Ovary (tissue), 9 donors: ENCODE results near the gene SLC26A4. TPM values are rescaled to one million over a fixed set of nuclear protein-coding genes. Genes with fewer than 3 reads are reported as not detected.

ENCODE experiments used
- DNase-seq, 5 donors: peaks; one replicate each; pipeline ENCODE4 v3.0.0-alpha.2; 2019 to 2020
- H3K27ac ChIP-seq, 2 donors: fragments of 200-600 bp; one replicate each; pipeline versions ENCODE4 v1.5.1 to v1.8.0; 2019 to 2022
- H3K27me3 ChIP-seq: fragments of 200-600 bp; one replicate; pipeline ENCODE4 v1.8.0; 2022
- H3K36me3 ChIP-seq: fragments of 200-600 bp; sonication (generic); one replicate; pipeline ENCODE4 v1.5.1; 2019
- H3K4me1 ChIP-seq: one replicate; pipeline ENCODE4 v1.8.1; 2013; ENCODE audit warnings: mild to moderate bottlenecking, moderate library complexity; ENCODE audit not compliant: insufficient read depth
- H3K4me3 ChIP-seq: fragments of 200-600 bp; sonication (generic); one replicate; pipeline ENCODE4 v1.5.1; 2017
- H3K9me3 ChIP-seq, 2 donors: fragments of 200-600 bp in 1 of 2; sonication (generic) in 1 of 2; one replicate each; pipeline versions ENCODE4 v1.5.1 to v1.8.1; 2013 to 2019; ENCODE audit warnings: mild to moderate bottlenecking in 1 of 2, moderate library complexity in 1 of 2
- CTCF ChIP-seq, 3 donors: fragments of 450-650 bp in 2 of 3; fragments of 200-600 bp in 1 of 3; IDR thresholded peaks; one replicate each; pipeline versions ENCODE4 v1.5.1 to v1.8.0; 2016 to 2022; ENCODE audit warnings: antibody characterized with exemption in 3 of 3, mild to moderate bottlenecking in 1 of 3
- EP300 ChIP-seq: sonication (generic); formaldehyde crosslinking; IDR thresholded peaks from one replicate; pipeline ENCODE4 v1.6.1; 2017; ENCODE audit warnings: antibody characterized with exemption
- POLR2A ChIP-seq: fragments of 450-650 bp; IDR thresholded peaks from one replicate; pipeline ENCODE4 v1.6.1; 2017; ENCODE audit warnings: antibody characterized with exemption, mild to moderate bottlenecking, moderate library complexity
- WGBS, 3 donors: extraction: QIAGEN DNeasy Blood & Tissue Kit in 1 of 3; methylation state at CpG; one replicate each; pipeline versions ENCODE4 v1.1.5 to v1.1.7; 2013 to 2017; 5-methylcytosine and 5-hydroxymethylcytosine counted together
- intact Hi-C, 4 donors: fragments of 100-400 bp; cut with DNase I; formaldehyde crosslinking; loops; one replicate each; pipeline versions ENCODE4 v1.11.0 to v1.15.1; 2022 to 2023
- polyA plus RNA-seq, 2 donors: library from polyadenylated mRNA; stranded (reverse); fragments of 200-250 nt in 1 of 2; fragments of 350-450 nt in 1 of 2; fragmentation: Illumina TruSeq in 1 of 2; extraction: RNeasy Lipid Tissue Mini Kit (QIAGEN cat#74804) in 1 of 2; gene quantifications; one replicate each; pipeline ENCODE4 v1.2.3, GENCODE V29; 2013 to 2014
- total RNA-seq, 7 donors: library from RNA; depleted of rRNA in 2 of 7; stranded (reverse); fragments of >200 nt in 2 of 7; fragmentation: NEBNext Ultra II Directional in 3 of 7; extraction: Animal tissue kit (Norgen Biotek cat#: 25700) in 3 of 7; gene quantifications; one replicate each; pipeline versions ENCODE4 v1.1.0 to v1.2.4, GENCODE V29; 2016 to 2023
- donor health status: DM: no; HTN: no; CAD: no; lungs with moderate emphysema.
- donor health status: DM: no; HTN: no; CAD: no.
- donor health status: Bipolar disorder and iron deficiency.
- donor health status: DM: yes; HTN: yes; CAD: no.
- donor health status: DM: no; HTN: no; CAD: no.
- donor health status: DM: yes; HTN: yes; CAD: no.

SLC26A4 gene
- total and polyA plus RNA-seq, 9 donors, result 0.11 to 1.3 (median 0.62) TPM

- TF ChIP-seq CTCF (IDR thresholded peaks at IDR 0.05), result no peak
- no peak for TF ChIP-seq EP300
- no peak for TF ChIP-seq POLR2A
- H3K27ac ChIP-seq, result peak overlapping the region in 1 of 2 donors; percentile 69
- intact Hi-C loops, result no loop called here
These were observed 35.8 kb downstream of the SLC26A4 start for GRCh38 chr7:107696330-107696946.

GRCh38 chr7:107697321-107698049 lies 36.9 kb downstream of the SLC26A4 start:
- WGBS, 3 donors, result 26 to 36% (median 28%) methylated on average over 7 of the region's 7 CpGs
- no peak for DNase-seq
- H3K9me3 ChIP-seq, result no peaks in the 10 kb centered on the region

More at GRCh38 chr7:107696330-107696946, 35.8 kb downstream of the SLC26A4 start:
- H3K27me3 ChIP-seq, result no peaks in the 10 kb centered on the region
- no peak for DNase-seq
- H3K9me3 ChIP-seq, result no peaks in the 10 kb centered on the region
- H3K4me1 ChIP-seq, result peaks cover 11% of the 10 kb centered on the region
- H3K4me3 ChIP-seq, result no peak overlapping the region
- H3K36me3 ChIP-seq, result no peaks in the 10 kb centered on the region
- WGBS, 3 donors, result 67 to 75% (median 73%) methylated on average over 4 of the region's 4 CpGs

GRCh38 chr7:107700570-107700969 lies 39.9 kb downstream of the SLC26A4 start:
- Histone ChIP-seq H3K36me3 (no peaks in the 10 kb centered on the region), H3K4me3 (no peak overlapping the region), H3K9me3 (no peaks in the 10 kb centered on the region), H3K4me1 (peaks cover 11% of the 10 kb centered on the region), H3K27ac (peak overlapping the region in 1 of 2 donors; percentile 8), H3K27me3 (no peaks in the 10 kb centered on the region)
- intact Hi-C loops, result no loop called here
- no peak for DNase-seq
- no peak for TF ChIP-seq CTCF (IDR thresholded peaks at IDR 0.05)
- no peak for TF ChIP-seq EP300
- TF ChIP-seq POLR2A, result no peak

More at GRCh38 chr7:107697321-107698049, 36.9 kb downstream of the SLC26A4 start:
- intact Hi-C loops, result no loop called here
- Histone ChIP-seq H3K4me1 (peaks cover 11% of the 10 kb centered on the region), H3K27ac (peak overlapping the region in 1 of 2 donors; percentile 69), H3K27me3 (no peaks in the 10 kb centered on the region), H3K4me3 (no peak overlapping the region), H3K36me3 (no peaks in the 10 kb centered on the region)
- TF ChIP-seq EP300, result no peak
- TF ChIP-seq CTCF (IDR thresholded peaks at IDR 0.05), result no peak
- TF ChIP-seq POLR2A, result no peak

GRCh38 chr7:107701191-107701590 lies 40.6 kb downstream of the SLC26A4 start:
- Histone ChIP-seq H3K4me3 (no peak overlapping the region), H3K9me3 (no peaks in the 10 kb centered on the region), H3K4me1 (peaks cover 11% of the 10 kb centered on the region), H3K27ac (peak overlapping the region in 1 of 2 donors; percentile 8), H3K36me3 (no peaks in the 10 kb centered on the region), H3K27me3 (no peaks in the 10 kb centered on the region)
- intact Hi-C loops, result no loop called here
- 85 to 92% (median 92%) methylated on average over 3 of the region's 3 CpGs for WGBS, 3 donors
- TF ChIP-seq EP300 (no peak), POLR2A (no peak), CTCF (IDR thresholded peaks at IDR 0.05) (no peak)
- DNase-seq, result no peak
